H1 (cell line): ENCODE results near the gene STIM1. TPM values are rescaled to one million over a fixed set of nuclear protein-coding genes. Genes with fewer than 3 reads are reported as not detected.

ENCODE experiments used
- CTCF ChIA-PET: fragments of 300-600 bp; sonication (Branson Sonifier 250); formaldehyde crosslinking; loops from one replicate; lab custom pipeline; 2021; ENCODE audit not compliant: partially characterized antibody; lab: Charles Lee
- POLR2A ChIA-PET: fragments of 300-600 bp; sonication (Branson Sonifier 250); formaldehyde crosslinking; loops from one replicate; lab custom pipeline; 2021; ENCODE audit warnings: inconsistent platforms; ENCODE audit not compliant: partially characterized antibody; lab: Charles Lee
- DNase-seq, 2 experiments: peaks; one replicate each; pipeline versions ENCODE4 v3.0.0 to v3.0.0-alpha.2; 2010 to 2022; ENCODE audit warnings: low spot score in 2 of 2, low read depth in 1 of 2, mixed read lengths in 1 of 2
- FAIRE-seq: peaks from 2 replicates; lab custom pipeline; 2011; peaks lifted over from hg19 to GRCh38; lab: Jason Lieb, UNC
- H2AFZ ChIP-seq: 2 replicates; pipeline ENCODE4 v1.8.1; 2012; ENCODE audit warnings: low read length, inconsistent platforms
- H2AK5ac ChIP-seq: 2 replicates; pipeline ENCODE4 v1.6.1; 2013; ENCODE audit warnings: low read depth, low read length
- H2BK120ac ChIP-seq: replicated peaks from 2 replicates; pipeline ENCODE3; 2013; ENCODE audit warnings: low read depth, low read length, inconsistent platforms
- H2BK12ac ChIP-seq: 2 replicates; pipeline ENCODE4 v1.6.1; 2013; ENCODE audit warnings: low read depth, low read length
- H2BK15ac ChIP-seq: 2 replicates; pipeline ENCODE4 v1.6.1; 2013; ENCODE audit warnings: low read length
- H2BK20ac ChIP-seq: 2 replicates; pipeline ENCODE4 v1.6.1; 2013; ENCODE audit warnings: low read length
- H2BK5ac ChIP-seq: 2 replicates; pipeline ENCODE4 v1.6.1; 2013; ENCODE audit warnings: low read depth, low read length
- H3K14ac ChIP-seq: 2 replicates; pipeline ENCODE4 v1.6.1; 2013; ENCODE audit warnings: inconsistent platforms; ENCODE audit not compliant: insufficient read length
- H3K18ac ChIP-seq: 2 replicates; pipeline ENCODE4 v1.6.1; 2013; ENCODE audit warnings: low read length; ENCODE audit errors: extremely low read depth
- H3K23ac ChIP-seq: 2 replicates; pipeline ENCODE4 v1.6.1; 2013; ENCODE audit warnings: inconsistent platforms; ENCODE audit not compliant: insufficient read length
- H3K23me2 ChIP-seq: 2 replicates; pipeline ENCODE4 v1.6.1; 2013; ENCODE audit warnings: low read depth, low read length
- H3K27ac ChIP-seq: 2 replicates; pipeline ENCODE4 v1.6.1; 2011; ENCODE audit warnings: low read depth, low read length, inconsistent platforms
- H3K27me3 ChIP-seq, 4 experiments: replicated peaks in 1 of 4; 1 replicate in 1 of 4; 2 replicates in 3 of 4; pipeline versions ENCODE4 v1.6.1 to v1.8.1; 2011 to 2013; ENCODE audit warnings: low read length in 3 of 4, mild to moderate bottlenecking in 3 of 4, inconsistent platforms in 2 of 4, mixed read lengths in 2 of 4, moderate library complexity in 1 of 4; ENCODE audit not compliant: control insufficient read depth in 3 of 4, insufficient read depth in 3 of 4; ENCODE audit errors: extremely low read depth in 1 of 4
- H3K36me3 ChIP-seq, 4 experiments: 2 replicates each; pipeline versions ENCODE4 v1.6.1 to v1.8.1; 2011 to 2013; ENCODE audit warnings: mild to moderate bottlenecking in 4 of 4, low read length in 3 of 4, moderate library complexity in 2 of 4, control low read depth in 1 of 4, inconsistent platforms in 1 of 4; ENCODE audit not compliant: insufficient read depth in 4 of 4, control insufficient read depth in 2 of 4
- H3K4ac ChIP-seq: replicated peaks from 2 replicates; pipeline ENCODE3; 2013; ENCODE audit warnings: low read length, low read depth, mixed read lengths, inconsistent platforms; ENCODE audit not compliant: insufficient read length
- H3K4me1 ChIP-seq, 4 experiments: replicated peaks in 1 of 4; 1 replicate in 1 of 4; 2 replicates in 3 of 4; pipeline versions ENCODE4 v1.6.1 to v1.8.1; 2011 to 2013; ENCODE audit warnings: low read length in 3 of 4, inconsistent platforms in 2 of 4, mixed read lengths in 1 of 4; ENCODE audit not compliant: insufficient read depth in 4 of 4, control insufficient read depth in 3 of 4
- H3K4me2 ChIP-seq, 2 experiments: 2 replicates each; pipeline versions ENCODE4 v1.6.1 to v1.8.1; 2011 to 2013; ENCODE audit warnings: low read depth in 2 of 2, low read length in 2 of 2, control low read depth in 1 of 2, inconsistent platforms in 1 of 2, mild to moderate bottlenecking in 1 of 2; ENCODE audit not compliant: insufficient read depth in 1 of 2
- H3K4me3 ChIP-seq, 4 experiments: fragments of 200-600, 300-600 bp in 1 of 4; sonication (generic), shearing (Covaris generic), sonication (Bioruptor Twin) in 1 of 4; 2 replicates each; pipeline versions ENCODE4 v1.5.1 to v1.8.1; 2011 to 2016; ENCODE audit warnings: low read length in 4 of 4, low read depth in 3 of 4, control low read depth in 2 of 4, inconsistent platforms in 2 of 4, mild to moderate bottlenecking in 2 of 4, mixed read lengths in 1 of 4, moderate library complexity in 1 of 4; ENCODE audit not compliant: insufficient read depth in 2 of 4; ENCODE audit errors: extremely low read depth in 1 of 4
- H3K56ac ChIP-seq: replicated peaks from 2 replicates; pipeline ENCODE3; 2013; ENCODE audit warnings: low read depth, mild to moderate bottlenecking, mixed read lengths, low read length, inconsistent platforms; ENCODE audit not compliant: insufficient read length
- H3K79me1 ChIP-seq: 2 replicates; pipeline ENCODE4 v1.6.1; 2013; ENCODE audit warnings: low read depth, low read length, control low read depth
- H3K79me2 ChIP-seq, 2 experiments: 2 replicates each; pipeline versions ENCODE4 v1.6.1 to v1.8.1; 2012 to 2013; ENCODE audit warnings: low read length in 2 of 2, mild to moderate bottlenecking in 2 of 2, inconsistent platforms in 1 of 2; ENCODE audit not compliant: insufficient read depth in 2 of 2, control insufficient read depth in 1 of 2
- H3K9ac ChIP-seq, 4 experiments: replicated peaks in 1 of 4; 1 replicate in 1 of 4; 2 replicates in 3 of 4; pipeline versions ENCODE4 v1.6.1 to v1.8.1; 2011 to 2013; ENCODE audit warnings: low read depth in 3 of 4, low read length in 3 of 4, control low read depth in 2 of 4, mild to moderate bottlenecking in 2 of 4, moderate library complexity in 2 of 4, inconsistent platforms in 1 of 4; ENCODE audit errors: extremely low read depth in 1 of 4
- H3K9me3 ChIP-seq, 2 experiments: 2 replicates each; pipeline versions ENCODE4 v1.6.1 to v1.8.1; 2012 to 2013; ENCODE audit warnings: mild to moderate bottlenecking in 2 of 2, moderate library complexity in 2 of 2, control low read depth in 1 of 2, inconsistent platforms in 1 of 2, low read depth in 1 of 2, low read length in 1 of 2, mixed read lengths in 1 of 2; ENCODE audit not compliant: insufficient read depth in 2 of 2
- H4K20me1 ChIP-seq, 2 experiments: replicated peaks in 1 of 2; 2 replicates each; pipeline versions ENCODE3 to v1.8.1; 2011 to 2013; ENCODE audit warnings: inconsistent platforms in 2 of 2, low read length in 2 of 2, mild to moderate bottlenecking in 1 of 2; ENCODE audit not compliant: insufficient read depth in 2 of 2, control insufficient read depth in 1 of 2
- H4K5ac ChIP-seq: 2 replicates; pipeline ENCODE4 v1.6.1; 2013; ENCODE audit warnings: low read length, low read depth, mixed read lengths, inconsistent platforms; ENCODE audit not compliant: insufficient read length
- H4K8ac ChIP-seq: 2 replicates; pipeline ENCODE4 v1.8.0; 2013; ENCODE audit warnings: mild to moderate bottlenecking, moderate library complexity, low read length, inconsistent platforms; ENCODE audit not compliant: insufficient read depth; ENCODE audit errors: extremely low read depth
- H4K91ac ChIP-seq: replicated peaks from 2 replicates; pipeline ENCODE3; 2013; ENCODE audit warnings: low read length, mixed read lengths, inconsistent platforms; ENCODE audit not compliant: insufficient read length
- ASH2L ChIP-seq: fragments of 200-600, 300-600 bp; sonication (generic); IDR thresholded peaks from one replicate; pipeline ENCODE4 v1.7.1; 2017; ENCODE audit warnings: low read length
- TBP ChIP-seq: IDR thresholded peaks from 2 replicates; pipeline ENCODE4 v1.6.1; 2011; ENCODE audit warnings: low read depth, low read length, improper control_type of control experiment
- WGBS, 2 experiments: shearing (Covaris generic) in 1 of 2; methylation state at CpG; one replicate each; pipeline versions ENCODE4 v1.1.6 to v1.1.7; 2013 to 2015; ENCODE audit warnings: low lambda C conversion rate in 2 of 2, mixed read lengths in 2 of 2, inconsistent platforms in 1 of 2, low coverage in 1 of 2, missing lambda C conversion rate in 1 of 2; ENCODE audit not compliant: insufficient replicate concordance in 2 of 2, insufficient coverage in 1 of 2, insufficient read length in 1 of 2; ENCODE audit errors: extremely low coverage in 1 of 2, missing lambda C conversion rate in 1 of 2; 5-methylcytosine and 5-hydroxymethylcytosine counted together
- polyA plus RNA-seq, 7 experiments: library from polyadenylated mRNA; depleted of rRNA in 3 of 7; stranded (reverse) in 5 of 7; unstranded in 2 of 7; fragments of >200 nt in 5 of 7; fragments of 200-250 nt in 2 of 7; gene quantifications; 1 replicate in 5 of 7; 2 replicates in 1 of 7; 4 replicates in 1 of 7; pipeline versions ENCODE4 v1.2.1 to v1.2.3, GENCODE V29; 2011 to 2013; ENCODE audit warnings: missing spikeins in 2 of 7, mixed read lengths in 2 of 7
- total RNA-seq: library from RNA; stranded (reverse); fragmentation: NEBNext Ultra II Directional; extraction: Animal tissue kit (Norgen Biotek cat#: 25700); gene quantifications from 2 replicates; pipeline ENCODE4 v1.2.1, GENCODE V29; 2021
- TF ChIP-seq, protein P1 (sequence below): IDR thresholded peaks from 2 replicates; pipeline ENCODE4 v1.6.1; 2012; ENCODE audit warnings: inconsistent platforms
- TF ChIP-seq, protein P2 (sequence below): IDR thresholded peaks from 2 replicates; pipeline ENCODE4 v1.6.1; 2012; ENCODE audit warnings: inconsistent platforms

STIM1 gene
- total and polyA plus RNA-seq, 2 of the 8 experiments (the other 6 are each of a cell fraction or from before 2014, with no cell fraction given): 11.1 to 12.2 TPM

DNA sequence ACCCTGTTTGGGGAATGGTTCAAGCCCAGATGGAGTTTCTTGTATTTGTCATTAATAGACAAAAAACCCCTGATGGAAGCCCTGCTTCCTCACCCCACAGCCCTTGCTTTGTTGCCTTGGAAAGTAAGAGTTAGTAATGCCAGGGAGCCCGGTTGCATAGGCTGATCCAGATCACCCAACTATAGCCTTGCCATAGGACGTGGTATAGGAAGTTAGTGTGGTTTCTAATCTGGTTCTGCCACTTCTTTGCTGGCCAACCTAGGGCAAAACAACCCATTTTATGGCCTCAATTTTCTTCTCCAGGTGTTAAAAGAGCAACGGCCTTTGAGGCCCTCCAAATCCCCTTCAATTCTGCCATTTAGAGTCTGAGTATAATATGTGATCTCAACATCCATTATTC lies 97.9 kb downstream of the STIM1 start:
- no peak overlapping the region for H3K18ac ChIP-seq
- peaks cover 0 to 3% (median 2%) of the 10 kb centered on the region in 4 experiments; a peak in 4 of 7 replicates for H3K4me1 ChIP-seq
- no peak overlapping the region for H3K14ac ChIP-seq
- no peaks in the 10 kb centered on the region for H4K20me1 ChIP-seq
- POLR2A ChIA-PET: interaction anchor here (0.6 kb wide), 1 partner anchor 34 kb away, joined by 4 read pairs; no protein-coding TSS in a partner anchor
- H2BK120ac ChIP-seq: no peak overlapping the region
- H3K79me1 ChIP-seq: no peaks in the 10 kb centered on the region
- no peak overlapping the region for H2BK5ac ChIP-seq
- H3K9me3 ChIP-seq: no peaks in the 10 kb centered on the region
- TF ChIP-seq TBP: no peak
- TF ChIP-seq, protein P1, sequence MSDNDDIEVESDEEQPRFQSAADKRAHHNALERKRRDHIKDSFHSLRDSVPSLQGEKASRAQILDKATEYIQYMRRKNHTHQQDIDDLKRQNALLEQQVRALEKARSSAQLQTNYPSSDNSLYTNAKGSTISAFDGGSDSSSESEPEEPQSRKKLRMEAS: no peak
- TF ChIP-seq, protein P2, sequence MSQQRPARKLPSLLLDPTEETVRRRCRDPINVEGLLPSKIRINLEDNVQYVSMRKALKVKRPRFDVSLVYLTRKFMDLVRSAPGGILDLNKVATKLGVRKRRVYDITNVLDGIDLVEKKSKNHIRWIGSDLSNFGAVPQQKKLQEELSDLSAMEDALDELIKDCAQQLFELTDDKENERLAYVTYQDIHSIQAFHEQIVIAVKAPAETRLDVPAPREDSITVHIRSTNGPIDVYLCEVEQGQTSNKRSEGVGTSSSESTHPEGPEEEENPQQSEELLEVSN: no peak
- TF ChIP-seq ASH2L: no peak
- no peak overlapping the region for H2AFZ ChIP-seq
- FAIRE-seq (no peak), DNase-seq (no peak)
- H3K56ac ChIP-seq: no peak overlapping the region
- no peak overlapping the region for H3K4me3 ChIP-seq
- H3K23me2 ChIP-seq: no peaks in the 10 kb centered on the region
- H2BK15ac ChIP-seq: no peak overlapping the region
- H2AK5ac ChIP-seq: no peak overlapping the region
- no peak overlapping the region for H3K4me2 ChIP-seq
- no peak overlapping the region for H3K9ac ChIP-seq
- no peaks in the 10 kb centered on the region for H3K27me3 ChIP-seq
- CTCF ChIA-PET: interaction anchor here (0.6 to 3.3 kb wide), 2 partner anchors 10 to 98 kb away, joined by 3 to 14 read pairs; partner anchors contain the start of gene STIM1
- H3K27ac ChIP-seq: no peak overlapping the region
- no peak overlapping the region for H3K23ac ChIP-seq
- H3K36me3 ChIP-seq: no peaks in the 10 kb centered on the region
- no peak overlapping the region for H4K91ac ChIP-seq
- H2BK12ac ChIP-seq: no peak overlapping the region
- no peak overlapping the region for H3K4ac ChIP-seq
- H3K79me2 ChIP-seq: no peaks in the 10 kb centered on the region
- H4K5ac ChIP-seq: no peak overlapping the region
- no peak overlapping the region for H2BK20ac ChIP-seq
- 88% methylated on average over 3 of the region's 3 CpGs; no CpG with 5 or more reads in 1 of the 2 experiments for WGBS, 2 experiments
- no peak overlapping the region for H4K8ac ChIP-seq
